ENCODE measurements around the gene DIP2C. TPM values are rescaled to one million over a fixed set of nuclear protein-coding genes. Genes with fewer than 3 reads are reported as not detected.

DIP2C gene
- total RNA-seq, 1 donor from 2014 or later = 10.1 TPM

- Histone ChIP-seq H3K36me3 (no peaks in the 10 kb centered on the region), H3K27ac (no peak overlapping the region), H3K4me2 (no peak overlapping the region), H3K9ac (no peak overlapping the region), H3K4me1 (no peaks in the 10 kb centered on the region), H2AFZ (replicated peaks) (no peak overlapping the region), H3K9me3 (ENCODE audit: low read depth) (no peaks in the 10 kb centered on the region), H3K4me3 (no peak overlapping the region), H3K27me3 (no peaks in the 10 kb centered on the region), H4K20me1 (ENCODE audit: low read depth) (no peaks in the 10 kb centered on the region), H3F3A (ENCODE audit: low read depth) (no peaks in the 10 kb centered on the region), H3K79me2 (ENCODE audit: low read depth) (no peaks in the 10 kb centered on the region)
- no peak for DNase-seq (ENCODE audit: low spot score)
- Mint-ChIP-seq H3K4me3 (no peak overlapping the region), H3K9me3 (no peaks in the 10 kb centered on the region), H3K4me1 (peaks cover 2% of the 10 kb centered on the region), H3K27ac (no peak overlapping the region), H3K36me3 (peaks cover 36% of the 10 kb centered on the region), H3K27me3 (ENCODE audit: insufficient read depth, low read depth) (peaks cover 4% of the 10 kb centered on the region)
- TF ChIP-seq EZH2phosphoT487 (IDR thresholded peaks at IDR 0.05) (no peak), EZH2 (IDR thresholded peaks at IDR 0.05) (no peak)
- TF ChIP-seq, protein P1, sequence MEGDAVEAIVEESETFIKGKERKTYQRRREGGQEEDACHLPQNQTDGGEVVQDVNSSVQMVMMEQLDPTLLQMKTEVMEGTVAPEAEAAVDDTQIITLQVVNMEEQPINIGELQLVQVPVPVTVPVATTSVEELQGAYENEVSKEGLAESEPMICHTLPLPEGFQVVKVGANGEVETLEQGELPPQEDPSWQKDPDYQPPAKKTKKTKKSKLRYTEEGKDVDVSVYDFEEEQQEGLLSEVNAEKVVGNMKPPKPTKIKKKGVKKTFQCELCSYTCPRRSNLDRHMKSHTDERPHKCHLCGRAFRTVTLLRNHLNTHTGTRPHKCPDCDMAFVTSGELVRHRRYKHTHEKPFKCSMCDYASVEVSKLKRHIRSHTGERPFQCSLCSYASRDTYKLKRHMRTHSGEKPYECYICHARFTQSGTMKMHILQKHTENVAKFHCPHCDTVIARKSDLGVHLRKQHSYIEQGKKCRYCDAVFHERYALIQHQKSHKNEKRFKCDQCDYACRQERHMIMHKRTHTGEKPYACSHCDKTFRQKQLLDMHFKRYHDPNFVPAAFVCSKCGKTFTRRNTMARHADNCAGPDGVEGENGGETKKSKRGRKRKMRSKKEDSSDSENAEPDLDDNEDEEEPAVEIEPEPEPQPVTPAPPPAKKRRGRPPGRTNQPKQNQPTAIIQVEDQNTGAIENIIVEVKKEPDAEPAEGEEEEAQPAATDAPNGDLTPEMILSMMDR (IDR thresholded peaks at IDR 0.05) = no peak
Observed at GRCh38 chr10:278707-279106, 410.8 kb downstream of the DIP2C start.

DNA sequence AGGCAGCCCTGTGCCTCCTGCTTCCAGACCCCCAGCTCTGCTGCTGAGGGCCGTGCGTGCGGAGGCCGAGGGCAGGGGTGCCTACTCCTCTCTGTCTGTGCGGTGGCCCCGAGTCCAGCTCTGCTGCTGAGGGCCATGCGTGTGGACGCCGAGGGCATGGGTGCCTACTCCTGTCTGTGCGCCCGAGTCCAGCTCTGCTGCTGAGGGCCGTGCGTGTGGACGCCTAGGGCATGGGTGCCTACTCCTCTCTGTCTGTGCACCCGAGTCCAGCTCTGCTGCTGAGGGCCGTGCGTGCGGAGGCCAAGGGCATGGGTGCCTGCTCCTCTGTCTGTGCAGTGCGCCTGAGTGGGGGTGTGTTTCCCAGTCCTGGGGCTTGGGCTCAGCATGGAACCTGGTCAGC is 411.5 kb downstream of the DIP2C start:
- no peak overlapping the region for H2AFZ ChIP-seq (replicated peaks)
- peaks cover 2% of the 10 kb centered on the region for H3K4me1 Mint-ChIP-seq
- no peak overlapping the region for H3K4me3 Mint-ChIP-seq
- no peaks in the 10 kb centered on the region for H4K20me1 ChIP-seq (ENCODE audit: low read depth)
- H3K9me3 Mint-ChIP-seq = no peaks in the 10 kb centered on the region
- no peaks in the 10 kb centered on the region for H3K9me3 ChIP-seq (ENCODE audit: low read depth)
- no peaks in the 10 kb centered on the region for H3K27me3 ChIP-seq
- H3K27ac ChIP-seq = no peak overlapping the region
- H3K9ac ChIP-seq = no peak overlapping the region
- H3K27ac Mint-ChIP-seq = no peak overlapping the region
- no peaks in the 10 kb centered on the region for H3K4me1 ChIP-seq
- no peak for DNase-seq (ENCODE audit: low spot score)
- no peaks in the 10 kb centered on the region for H3F3A ChIP-seq (ENCODE audit: low read depth)
- no peaks in the 10 kb centered on the region for H3K36me3 ChIP-seq
- no peak overlapping the region for H3K4me3 ChIP-seq
- no peaks in the 10 kb centered on the region for H3K79me2 ChIP-seq (ENCODE audit: low read depth)
- peaks cover 4% of the 10 kb centered on the region for H3K27me3 Mint-ChIP-seq (ENCODE audit: insufficient read depth, low read depth)
- H3K36me3 Mint-ChIP-seq = peaks cover 32% of the 10 kb centered on the region
- TF ChIP-seq EZH2 (IDR thresholded peaks at IDR 0.05) (no peak), EZH2phosphoT487 (IDR thresholded peaks at IDR 0.05) (no peak)
- TF ChIP-seq, protein P1 (IDR thresholded peaks at IDR 0.05) = no peak
- no peak overlapping the region for H3K4me2 ChIP-seq

- no peak for DNase-seq (ENCODE audit: low spot score)
- Mint-ChIP-seq H3K27me3 (ENCODE audit: insufficient read depth, low read depth) (peaks cover 4% of the 10 kb centered on the region), H3K4me1 (peaks cover 6% of the 10 kb centered on the region), H3K27ac (no peak overlapping the region), H3K9me3 (no peaks in the 10 kb centered on the region), H3K4me3 (no peak overlapping the region), H3K36me3 (peaks cover 24% of the 10 kb centered on the region)
- no peaks in the 10 kb centered on the region for H3F3A ChIP-seq (ENCODE audit: low read depth)
- H3K4me3 ChIP-seq = no peak overlapping the region
- H3K4me1 ChIP-seq = no peaks in the 10 kb centered on the region
- H2AFZ ChIP-seq (replicated peaks) = no peak overlapping the region
- no peak overlapping the region for H3K9ac ChIP-seq
- TF ChIP-seq EZH2 (IDR thresholded peaks at IDR 0.05) (no peak), EZH2phosphoT487 (IDR thresholded peaks at IDR 0.05) (no peak)
- TF ChIP-seq, protein P1 (IDR thresholded peaks at IDR 0.05) = no peak
- no peak overlapping the region for H3K4me2 ChIP-seq
- H3K27ac ChIP-seq = no peak overlapping the region
- no peaks in the 10 kb centered on the region for H3K9me3 ChIP-seq (ENCODE audit: low read depth)
- no peaks in the 10 kb centered on the region for H4K20me1 ChIP-seq (ENCODE audit: low read depth)
- H3K36me3 ChIP-seq = no peaks in the 10 kb centered on the region
- no peaks in the 10 kb centered on the region for H3K79me2 ChIP-seq (ENCODE audit: low read depth)
- H3K27me3 ChIP-seq = no peaks in the 10 kb centered on the region
Observed at GRCh38 chr10:275680-276079, 413.8 kb downstream of the DIP2C start.

Data from neural progenitor cell (in vitro differentiated cells).